Ovary (tissue), 9 donors: ENCODE measurements around the gene RSBN1L. TPM values are rescaled to one million over a fixed set of nuclear protein-coding genes. Genes with fewer than 3 reads are reported as not detected.
"Not testable (repeated sequence)": the region's sequence is repeated elsewhere in the genome, so short reads cannot be mapped to it uniquely, and the experiment has no call there.

Experiments
- DNase-seq, 5 donors: peaks; one replicate each; pipeline ENCODE4 v3.0.0-alpha.2; 2019 to 2020
- H3K27ac ChIP-seq, 2 donors: fragments of 200-600 bp; one replicate each; pipeline versions ENCODE4 v1.5.1 to v1.8.0; 2019 to 2022
- H3K27me3 ChIP-seq: fragments of 200-600 bp; one replicate; pipeline ENCODE4 v1.8.0; 2022
- H3K36me3 ChIP-seq: fragments of 200-600 bp; sonication (generic); one replicate; pipeline ENCODE4 v1.5.1; 2019
- H3K4me1 ChIP-seq: one replicate; pipeline ENCODE4 v1.8.1; 2013; ENCODE audit warnings: mild to moderate bottlenecking, moderate library complexity; ENCODE audit not compliant: insufficient read depth
- H3K4me3 ChIP-seq: fragments of 200-600 bp; sonication (generic); one replicate; pipeline ENCODE4 v1.5.1; 2017
- H3K9me3 ChIP-seq, 2 donors: fragments of 200-600 bp in 1 of 2; sonication (generic) in 1 of 2; one replicate each; pipeline versions ENCODE4 v1.5.1 to v1.8.1; 2013 to 2019; ENCODE audit warnings: mild to moderate bottlenecking in 1 of 2, moderate library complexity in 1 of 2
- CTCF ChIP-seq, 3 donors: fragments of 450-650 bp in 2 of 3; fragments of 200-600 bp in 1 of 3; IDR thresholded peaks; one replicate each; pipeline versions ENCODE4 v1.5.1 to v1.8.0; 2016 to 2022; ENCODE audit warnings: antibody characterized with exemption in 3 of 3, mild to moderate bottlenecking in 1 of 3
- EP300 ChIP-seq: sonication (generic); formaldehyde crosslinking; IDR thresholded peaks from one replicate; pipeline ENCODE4 v1.6.1; 2017; ENCODE audit warnings: antibody characterized with exemption
- POLR2A ChIP-seq: fragments of 450-650 bp; IDR thresholded peaks from one replicate; pipeline ENCODE4 v1.6.1; 2017; ENCODE audit warnings: antibody characterized with exemption, mild to moderate bottlenecking, moderate library complexity
- WGBS, 3 donors: extraction: QIAGEN DNeasy Blood & Tissue Kit in 1 of 3; methylation state at CpG; one replicate each; pipeline versions ENCODE4 v1.1.5 to v1.1.7; 2013 to 2017; 5-methylcytosine and 5-hydroxymethylcytosine counted together
- intact Hi-C, 4 donors: fragments of 100-400 bp; cut with DNase I; formaldehyde crosslinking; loops; one replicate each; pipeline versions ENCODE4 v1.11.0 to v1.15.1; 2022 to 2023
- polyA plus RNA-seq, 2 donors: library from polyadenylated mRNA; stranded (reverse); fragments of 200-250 nt in 1 of 2; fragments of 350-450 nt in 1 of 2; fragmentation: Illumina TruSeq in 1 of 2; extraction: RNeasy Lipid Tissue Mini Kit (QIAGEN cat#74804) in 1 of 2; gene quantifications; one replicate each; pipeline ENCODE4 v1.2.3, GENCODE V29; 2013 to 2014
- total RNA-seq, 7 donors: library from RNA; depleted of rRNA in 2 of 7; stranded (reverse); fragments of >200 nt in 2 of 7; fragmentation: NEBNext Ultra II Directional in 3 of 7; extraction: Animal tissue kit (Norgen Biotek cat#: 25700) in 3 of 7; gene quantifications; one replicate each; pipeline versions ENCODE4 v1.1.0 to v1.2.4, GENCODE V29; 2016 to 2023
- donor health status: DM: no; HTN: no; CAD: no; lungs with moderate emphysema.
- donor health status: DM: no; HTN: no; CAD: no.
- donor health status: Bipolar disorder and iron deficiency.
- donor health status: DM: yes; HTN: yes; CAD: no.
- donor health status: DM: no; HTN: no; CAD: no.
- donor health status: DM: yes; HTN: yes; CAD: no.

The RSBN1L gene
- total and polyA plus RNA-seq, 9 donors, result 12.4 to 28.3 (median 24.1) TPM

GRCh38 chr7:77714195-77714594 lies 17.9 kb downstream of the RSBN1L start:
- TF ChIP-seq EP300 (no peak), POLR2A (no peak), CTCF (IDR thresholded peaks at IDR 0.05) (no peak)
- Histone ChIP-seq H3K27me3 (no peaks in the 10 kb centered on the region), H3K9me3 (no peaks in the 10 kb centered on the region), H3K36me3 (no peaks in the 10 kb centered on the region), H3K4me3 (no peak overlapping the region), H3K4me1 (peaks cover 8% of the 10 kb centered on the region), H3K27ac (no peak overlapping the region)
- 86 to 98% (median 91%) methylated on average over 2 of the region's 2 CpGs for WGBS, 3 donors
- no peak for DNase-seq
- intact Hi-C loops, result no loop called here

GRCh38 chr7:77714931-77715330 lies 18.7 kb downstream of the RSBN1L start:
- H3K9me3 ChIP-seq, intact Hi-C loops, H3K27ac ChIP-seq, H3K27me3 ChIP-seq, H3K4me3 ChIP-seq, DNase-seq, H3K4me1 ChIP-seq, H3K36me3 ChIP-seq: not testable (repeated sequence)

- Histone ChIP-seq H3K9me3 (no peaks in the 10 kb centered on the region), H3K27me3 (no peaks in the 10 kb centered on the region), H3K27ac (no peak overlapping the region), H3K36me3 (no peaks in the 10 kb centered on the region), H3K4me3 (no peak overlapping the region), H3K4me1 (peaks cover 6% of the 10 kb centered on the region)
- WGBS, 3 donors, result 97 to 100% (median 100%) methylated on average over 3 of the region's 3 CpGs
- intact Hi-C loops, result no loop called here
- DNase-seq, result no peak
- TF ChIP-seq EP300 (no peak), POLR2A (no peak), CTCF (IDR thresholded peaks at IDR 0.05) (no peak)
These were observed 20.5 kb downstream of the RSBN1L start for GRCh38 chr7:77716804-77717203.

- H3K4me3 ChIP-seq, DNase-seq, H3K27me3 ChIP-seq, H3K36me3 ChIP-seq, H3K27ac ChIP-seq, H3K4me1 ChIP-seq, intact Hi-C loops, H3K9me3 ChIP-seq: not testable (repeated sequence)
- WGBS, 3 donors, result 96 to 98% (median 98%) methylated on average over 5 of the region's 5 CpGs
These were observed 21.3 kb downstream of the RSBN1L start for GRCh38 chr7:77717566-77717965.

GRCh38 chr7:77727527-77727926 lies 31.3 kb downstream of the RSBN1L start:
- Histone ChIP-seq H3K4me1 (peaks cover 9% of the 10 kb centered on the region), H3K9me3 (no peaks in the 10 kb centered on the region), H3K27ac (no peak overlapping the region), H3K4me3 (no peak overlapping the region), H3K27me3 (no peaks in the 10 kb centered on the region), H3K36me3 (no peaks in the 10 kb centered on the region)
- 89 to 95% (median 90%) methylated on average over 3 of the region's 3 CpGs for WGBS, 3 donors
- TF ChIP-seq POLR2A (no peak), EP300 (no peak), CTCF (IDR thresholded peaks at IDR 0.05) (no peak)
- no peak for DNase-seq
- intact Hi-C loops, result no loop called here
